GM18499 (cell line): ENCODE data around the gene SDK1.

Experiments used
- ATAC-seq: cut with Tn5 transposase; IDR thresholded peaks from one replicate; pipeline ENCODE4 v1.9.1; 2021; ENCODE audit warnings: moderate number of reproducible peaks; ENCODE audit not compliant: insufficient read depth, unreplicated experiment

The SDK1 gene

DNA sequence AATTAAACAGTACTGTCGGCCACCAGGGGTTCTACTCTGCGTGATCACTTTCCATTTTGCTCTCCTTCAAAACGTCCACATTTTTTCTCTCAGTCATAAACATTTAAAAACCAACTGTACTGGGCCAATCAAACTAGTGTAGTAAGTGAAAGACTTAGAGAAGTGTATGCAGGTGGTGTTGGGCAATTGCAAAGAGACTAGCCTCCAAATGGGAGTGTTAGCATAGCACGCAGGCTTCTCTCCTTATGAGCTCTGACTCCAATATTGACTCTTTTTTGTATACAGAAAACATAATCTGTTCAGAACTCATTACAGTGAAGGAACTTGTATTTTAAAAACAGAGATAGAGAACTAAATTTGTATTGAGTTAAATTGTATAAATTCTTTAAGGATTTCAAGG, 150.6 kb downstream of the SDK1 start:
- ATAC-seq = no peak

DNA sequence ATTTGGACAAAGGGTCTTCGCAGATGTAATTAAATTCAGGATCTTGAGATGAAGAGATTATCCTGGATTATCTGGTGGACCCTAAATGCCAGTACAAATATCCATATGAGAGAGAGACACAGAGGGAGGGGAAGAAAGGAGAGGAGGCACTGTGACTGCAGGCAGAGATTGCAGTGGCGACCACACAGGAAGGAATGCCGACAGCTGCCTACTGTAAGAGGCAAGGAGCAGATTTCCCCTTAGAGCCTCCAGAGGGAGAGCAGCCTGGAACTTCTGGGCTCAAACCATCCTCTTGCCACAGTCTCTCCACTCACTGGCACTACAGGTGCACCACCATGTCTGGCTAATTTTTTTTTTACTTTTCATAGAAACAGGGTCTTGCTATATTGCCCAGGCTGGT, 152.3 kb downstream of the SDK1 start:
- no peak for ATAC-seq

DNA sequence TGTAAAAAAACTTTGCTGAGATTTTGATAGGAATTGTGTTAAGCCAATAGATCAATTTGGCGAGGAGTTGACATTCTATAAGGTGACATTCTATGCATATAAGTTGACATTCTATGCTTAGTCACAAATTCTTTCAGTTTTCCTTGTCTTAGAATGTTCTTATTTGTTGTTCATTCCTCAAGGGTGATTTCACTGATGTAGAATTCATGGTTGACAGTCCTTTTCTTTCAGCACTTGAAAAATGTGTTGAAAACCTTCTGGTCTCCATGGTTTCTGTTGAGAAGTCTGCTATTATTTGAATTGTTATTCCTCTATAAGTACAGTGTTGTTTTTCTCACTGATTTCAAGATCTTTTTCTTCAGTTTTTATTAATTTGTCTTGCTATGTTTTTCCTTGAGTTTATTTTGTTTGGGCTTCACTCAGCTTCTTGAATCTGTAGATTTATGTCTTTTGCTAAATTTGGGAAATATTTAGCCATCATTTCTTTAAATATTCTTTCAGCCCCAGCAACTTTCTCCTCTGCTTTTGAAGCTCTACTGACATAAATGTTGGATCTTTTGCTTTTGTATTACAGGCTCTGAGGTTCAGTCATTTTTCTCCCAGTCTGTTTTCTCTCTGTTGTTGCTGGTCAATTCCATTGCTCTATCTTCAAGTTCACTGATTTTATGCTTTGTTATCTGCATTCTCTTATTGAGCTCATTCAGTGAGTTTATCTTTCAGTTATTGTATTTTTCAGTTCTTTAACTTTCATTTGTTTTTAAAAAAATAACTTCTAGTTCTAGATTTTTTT, 154.9 kb downstream of the SDK1 start:
- no peak for ATAC-seq

DNA sequence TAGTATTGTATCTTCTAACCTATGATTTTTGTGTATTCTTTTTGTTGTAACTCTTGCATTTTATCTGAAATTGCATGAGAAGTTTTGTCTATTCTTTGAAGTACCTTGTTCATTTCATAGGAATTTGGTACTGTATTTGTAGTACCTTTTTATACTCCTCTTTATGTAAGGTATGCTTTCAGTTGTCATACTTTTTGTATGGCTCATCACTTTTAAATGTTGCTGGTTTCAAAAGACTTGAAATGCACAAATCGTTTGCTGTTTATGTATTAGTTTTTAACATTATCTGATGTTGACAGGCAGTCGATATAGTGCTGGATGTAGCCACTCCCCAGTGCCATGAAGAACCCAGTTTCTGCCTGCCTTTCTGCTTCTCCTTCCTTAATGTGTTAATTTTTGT, 158.1 kb downstream of the SDK1 start:
- ATAC-seq = no peak

DNA sequence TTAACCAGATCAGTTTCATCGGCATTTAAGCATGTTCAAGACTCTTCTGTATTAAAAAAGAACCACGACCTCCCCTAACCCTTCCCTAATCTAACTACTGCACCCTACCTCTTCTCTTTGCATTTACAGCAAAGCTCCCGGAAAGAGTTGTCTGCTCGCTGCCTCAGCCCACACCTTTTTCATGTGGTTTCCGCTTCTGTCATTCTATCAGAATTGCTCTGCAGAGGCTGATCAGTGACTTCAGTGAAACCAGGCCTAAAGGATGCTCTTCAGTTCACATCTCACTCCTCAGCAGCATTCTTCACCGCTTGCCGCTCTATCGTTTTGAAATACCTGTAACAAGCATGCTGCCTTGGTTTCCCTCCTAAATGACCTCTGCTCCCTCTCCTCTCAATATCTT, 160.9 kb downstream of the SDK1 start:
- no peak for ATAC-seq

DNA sequence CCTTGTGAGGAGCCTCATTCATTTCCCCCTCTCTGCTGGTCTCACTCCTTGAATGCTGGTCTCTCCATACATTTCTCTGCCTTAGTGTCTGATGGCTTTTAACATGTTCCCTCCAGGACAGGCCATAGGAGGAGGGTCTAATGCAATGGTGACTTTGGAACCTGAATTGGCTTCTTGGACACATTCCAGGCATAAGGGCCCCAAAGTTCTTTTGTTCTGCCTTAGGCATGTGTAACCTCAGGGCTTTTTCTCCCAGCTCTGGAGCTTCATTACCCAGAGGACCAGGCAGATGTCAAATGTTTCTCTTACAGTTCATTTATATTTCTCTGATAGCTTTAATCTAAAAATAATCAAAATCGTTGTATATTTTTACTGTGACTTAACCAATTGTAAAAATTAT, 162.6 kb downstream of the SDK1 start:
- ATAC-seq = no peak

DNA sequence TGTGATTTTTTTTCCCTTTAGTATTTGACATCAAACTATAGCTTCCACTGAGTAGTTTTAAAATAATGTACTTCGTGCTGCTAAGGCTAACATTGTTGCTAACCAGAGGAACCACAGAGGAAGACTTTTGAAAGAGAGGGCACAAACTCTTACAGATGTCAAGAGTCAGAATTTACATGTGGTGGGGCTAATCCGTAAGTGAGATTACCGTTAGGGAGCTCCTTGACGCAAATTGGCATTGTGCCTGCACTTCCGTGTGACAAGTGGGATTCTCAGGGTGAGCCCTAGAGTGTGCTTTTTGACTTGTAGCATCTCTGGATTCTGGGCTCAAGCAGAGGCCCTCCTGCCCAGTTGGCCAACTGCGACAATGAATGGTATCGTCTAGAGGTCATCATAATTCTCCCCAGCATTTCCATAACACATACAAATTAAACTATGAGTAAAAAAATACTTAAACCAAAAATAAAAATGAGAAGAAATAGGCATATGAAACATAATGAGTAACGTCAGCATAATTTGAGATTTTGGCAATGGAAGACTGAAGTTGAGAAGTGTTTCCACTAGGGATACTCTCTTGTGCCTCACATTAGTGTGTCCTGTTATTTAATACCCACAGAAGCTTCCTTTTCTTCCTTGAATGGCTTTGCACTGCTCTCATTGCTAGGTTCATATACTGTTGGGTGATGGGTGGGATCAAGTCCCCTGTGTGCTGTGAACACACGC, 164.0 kb downstream of the SDK1 start:
- no peak for ATAC-seq

DNA sequence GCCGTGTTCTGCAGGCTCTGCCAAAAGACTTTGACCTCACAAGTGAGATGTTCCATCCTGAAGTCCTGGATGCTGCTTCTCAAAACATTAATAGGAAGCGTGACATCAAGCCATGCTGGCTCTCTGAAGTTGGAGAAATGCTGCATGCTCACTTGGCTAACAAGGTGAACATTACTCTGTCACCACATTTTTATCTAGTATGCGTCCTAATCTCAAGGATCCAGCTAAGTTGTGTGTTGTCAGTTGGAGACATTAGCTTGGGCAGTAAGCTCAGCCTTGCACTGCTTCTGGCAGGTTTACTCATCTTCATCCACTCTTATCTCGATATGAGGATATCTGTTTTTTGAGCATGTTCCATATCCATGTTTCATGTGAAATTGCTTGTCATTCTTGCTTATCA, 165.2 kb downstream of the SDK1 start:
- ATAC-seq = no peak

DNA sequence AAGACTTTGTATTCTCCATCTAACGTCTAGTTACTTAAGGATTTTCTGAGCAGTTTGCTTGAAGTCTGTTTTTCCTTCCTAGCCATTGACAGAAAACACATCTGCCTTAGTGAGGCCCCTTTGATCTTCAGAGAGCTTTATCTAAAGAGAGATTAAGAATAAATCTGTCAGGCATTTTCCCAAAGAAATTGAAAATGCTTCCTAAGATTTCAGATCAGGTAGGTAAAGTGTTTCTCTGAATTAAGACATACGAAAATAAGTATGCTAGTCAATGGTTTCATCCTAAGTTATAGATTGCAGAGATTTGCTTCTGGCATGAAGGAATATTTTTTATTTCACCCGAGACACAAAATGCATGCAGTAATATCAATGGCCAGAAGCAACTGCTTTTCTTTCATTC, 168.6 kb downstream of the SDK1 start:
- no peak for ATAC-seq

DNA sequence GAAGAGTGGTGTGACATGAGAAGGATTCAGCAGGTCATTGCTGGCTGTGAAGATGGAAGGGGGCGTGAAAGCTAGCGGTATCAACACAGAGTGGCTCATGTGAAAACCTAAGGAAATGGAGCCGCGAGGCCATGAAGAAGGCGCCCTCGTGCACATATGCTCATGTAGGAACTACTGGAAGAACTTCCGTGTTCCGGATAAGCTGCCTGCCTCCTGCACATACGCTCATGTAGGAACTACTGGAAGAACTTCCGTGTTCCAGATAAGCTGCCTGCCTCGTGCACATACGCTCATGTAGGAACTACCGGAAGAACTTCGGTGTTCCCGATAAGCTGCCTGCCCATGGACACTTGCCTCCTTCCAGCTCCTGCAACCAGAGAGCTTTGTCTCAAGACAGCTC, 179.1 kb downstream of the SDK1 start:
- no peak for ATAC-seq

DNA sequence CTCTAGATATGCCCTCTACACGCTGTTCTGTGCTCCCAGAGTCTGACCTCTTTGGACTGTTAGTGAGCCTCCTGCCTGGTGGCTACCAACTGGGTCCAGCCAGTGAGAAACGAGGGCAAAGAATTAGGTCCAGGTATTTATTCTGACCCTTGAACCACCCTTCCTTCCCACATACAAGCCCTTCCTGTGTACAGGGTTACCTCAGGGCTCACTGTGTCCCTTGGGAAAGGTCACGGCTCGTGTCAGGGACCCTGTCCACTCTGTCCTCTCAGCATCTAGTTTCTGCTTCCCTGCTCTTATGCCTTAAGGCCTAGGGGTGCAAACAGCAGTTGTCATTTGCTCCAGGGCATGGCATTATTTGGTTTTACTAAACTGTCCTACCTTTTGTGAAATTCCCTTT, 180.4 kb downstream of the SDK1 start:
- no peak for ATAC-seq

DNA sequence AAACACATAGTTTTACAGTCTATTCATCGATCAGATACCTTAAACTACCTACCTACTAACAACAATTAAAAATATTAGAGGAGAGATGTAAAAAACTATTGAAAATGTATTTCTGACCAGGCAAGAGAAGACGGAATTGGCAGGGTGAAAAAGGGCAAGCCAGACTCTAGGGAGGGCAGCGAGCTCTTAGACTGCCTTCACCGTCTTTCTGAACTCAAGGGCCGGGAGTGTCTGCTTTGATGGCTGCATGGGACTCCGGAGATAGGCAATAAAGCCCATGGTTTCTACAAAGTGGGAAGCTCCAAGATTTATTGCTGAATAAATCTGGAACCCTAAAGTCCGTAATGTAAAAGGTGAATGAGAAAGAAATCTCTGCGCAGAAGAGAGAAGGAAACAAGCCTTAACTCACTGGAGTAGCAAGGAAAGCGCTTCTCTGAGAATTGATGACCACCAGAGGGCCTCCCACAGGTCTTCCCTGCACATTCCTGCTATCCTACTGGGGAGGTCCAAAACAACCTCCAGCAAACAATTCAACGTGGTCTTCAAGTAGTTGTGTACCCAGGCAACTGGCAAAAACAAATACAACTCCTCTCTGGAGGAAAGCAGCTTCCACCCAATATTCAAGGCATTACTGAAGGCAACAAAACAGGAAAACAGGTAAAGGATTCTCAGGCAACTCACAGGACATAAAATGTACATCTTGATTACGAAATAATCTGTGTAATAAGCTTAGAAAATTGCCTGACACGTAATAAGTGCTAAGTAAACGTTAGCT, 181.3 kb downstream of the SDK1 start:
- ATAC-seq = no peak

DNA sequence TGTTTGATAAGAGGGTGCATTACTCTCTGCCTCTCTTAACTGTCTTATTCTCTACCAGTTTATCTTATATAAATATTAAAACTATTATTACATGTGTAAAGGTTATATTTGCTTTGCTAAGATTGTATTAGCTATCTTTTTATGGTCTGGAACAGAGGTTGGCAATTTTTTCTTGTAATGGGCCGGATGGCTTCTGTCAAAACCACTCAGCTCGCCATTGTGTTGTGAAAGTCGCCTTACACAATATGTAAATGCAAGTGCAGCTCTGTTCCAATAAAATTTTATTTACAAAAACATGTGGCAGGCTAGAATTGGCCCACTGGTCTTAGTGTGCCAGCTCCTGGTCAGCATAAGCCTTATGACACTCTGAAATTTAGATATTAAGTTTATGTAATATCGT, 185.8 kb downstream of the SDK1 start:
- ATAC-seq = no peak

DNA sequence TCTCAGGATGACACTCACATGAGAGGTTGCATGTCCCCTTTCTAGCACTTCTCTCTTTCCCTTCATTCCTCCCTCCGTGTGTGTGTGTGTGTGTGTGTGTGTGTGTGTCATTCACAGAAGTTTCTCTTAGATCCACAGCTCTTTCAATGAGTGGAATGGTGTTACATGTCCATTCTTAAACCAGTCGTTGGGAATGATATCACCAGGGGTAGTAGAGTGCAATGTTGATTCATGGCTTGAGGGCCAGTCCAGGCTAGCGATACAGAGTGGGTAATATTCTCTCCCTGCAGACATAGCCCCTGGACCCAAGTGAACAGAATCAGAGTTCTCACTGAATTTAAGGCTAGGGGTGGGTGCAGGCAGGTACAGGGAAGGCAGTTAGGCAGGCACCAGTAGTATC, 187.8 kb downstream of the SDK1 start:
- no peak for ATAC-seq

DNA sequence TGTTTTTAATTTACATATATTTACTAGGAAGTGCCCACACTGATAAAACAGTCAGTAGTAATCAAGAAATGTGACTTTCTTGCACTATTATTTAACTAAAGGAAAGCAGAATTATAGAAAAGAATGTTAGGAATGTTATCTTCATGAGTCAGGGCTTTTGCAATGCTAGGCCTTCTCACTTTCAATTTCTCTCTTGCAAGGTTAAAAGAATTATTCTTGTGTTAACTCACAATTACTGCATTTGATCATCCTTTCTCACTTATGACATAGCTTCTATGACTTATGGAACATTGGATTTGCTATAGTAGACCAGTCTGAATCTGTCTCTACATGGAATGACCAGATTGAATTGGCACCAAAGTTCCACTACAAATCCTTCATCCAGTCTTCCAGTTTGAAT, 192.4 kb downstream of the SDK1 start:
- ATAC-seq = no peak

DNA sequence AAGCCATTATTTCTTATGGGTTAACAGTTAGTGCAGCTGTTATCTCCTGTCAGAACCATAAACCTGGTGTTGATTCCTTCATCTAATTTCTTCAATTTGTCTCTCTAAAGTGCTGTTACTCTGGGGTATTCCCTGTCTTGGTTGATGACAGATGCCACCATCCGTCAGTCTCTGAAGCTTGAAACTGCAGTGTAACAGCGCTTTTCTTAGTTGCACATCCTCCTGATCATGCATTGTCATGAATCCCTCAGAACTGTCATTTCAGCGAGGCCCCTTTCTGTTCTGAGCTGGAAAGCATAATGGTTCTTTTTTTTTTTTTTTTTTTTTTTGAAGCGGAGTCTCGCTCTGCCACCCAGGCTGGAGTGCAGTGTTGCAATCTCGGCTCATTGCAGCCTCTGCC, 193.9 kb downstream of the SDK1 start:
- ATAC-seq = no peak

DNA sequence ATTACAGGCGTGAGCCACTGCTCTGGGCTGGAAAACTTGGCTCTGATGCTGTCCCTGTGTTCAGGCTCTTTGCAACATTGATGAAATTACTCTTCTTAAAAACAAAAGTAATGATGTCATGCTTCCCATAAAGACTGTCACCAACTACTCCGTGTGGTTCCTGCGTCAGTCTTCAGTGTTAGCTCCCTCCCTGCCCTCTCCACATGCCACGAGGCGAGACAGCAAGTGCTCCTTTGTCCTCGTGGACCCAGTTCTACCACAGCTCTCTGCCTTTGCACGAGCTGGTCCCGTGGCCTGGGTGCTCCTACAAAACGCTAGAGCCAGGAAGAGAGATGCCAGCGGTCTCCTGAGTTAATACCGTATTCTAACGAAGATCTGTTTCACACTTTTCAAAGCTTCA, 194.5 kb downstream of the SDK1 start:
- no peak for ATAC-seq

DNA sequence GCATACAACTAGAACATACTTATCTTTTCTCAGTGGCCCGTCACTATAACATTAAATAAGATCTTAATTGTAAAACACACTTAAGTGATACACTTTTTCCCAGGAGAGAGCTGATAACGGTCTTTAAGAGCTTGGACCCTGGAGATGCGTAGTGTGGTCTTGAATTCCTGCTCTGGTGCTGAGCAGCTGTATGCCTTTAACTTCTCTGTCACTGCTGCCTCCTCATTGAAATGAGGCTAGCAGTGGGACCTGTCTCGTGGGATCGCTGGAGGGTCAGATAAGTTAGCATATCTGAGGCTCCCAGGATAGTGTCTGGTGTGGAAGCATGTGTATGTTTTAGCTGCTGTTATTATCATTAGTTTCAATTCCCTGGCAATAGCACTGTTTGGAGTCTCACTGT, 194.9 kb downstream of the SDK1 start:
- ATAC-seq = no peak

DNA sequence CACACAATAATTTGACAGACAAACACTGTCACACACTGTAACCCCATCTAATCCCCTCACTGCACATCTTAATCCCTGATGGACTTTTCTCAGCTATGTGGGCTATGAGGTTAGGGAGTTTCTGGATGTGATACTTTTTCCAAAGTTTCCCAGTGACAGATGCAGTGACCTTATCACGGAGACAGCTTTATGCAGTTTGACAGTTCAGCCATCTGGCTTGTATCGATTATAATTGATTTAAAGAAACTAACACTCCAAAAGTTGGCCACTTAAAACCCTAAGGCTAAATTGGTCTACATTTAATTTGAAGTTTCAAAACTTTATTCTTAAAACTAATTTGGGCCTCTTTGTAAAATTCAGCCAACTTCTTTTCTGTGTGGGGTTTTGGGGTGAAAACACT, 196.7 kb downstream of the SDK1 start:
- no peak for ATAC-seq

DNA sequence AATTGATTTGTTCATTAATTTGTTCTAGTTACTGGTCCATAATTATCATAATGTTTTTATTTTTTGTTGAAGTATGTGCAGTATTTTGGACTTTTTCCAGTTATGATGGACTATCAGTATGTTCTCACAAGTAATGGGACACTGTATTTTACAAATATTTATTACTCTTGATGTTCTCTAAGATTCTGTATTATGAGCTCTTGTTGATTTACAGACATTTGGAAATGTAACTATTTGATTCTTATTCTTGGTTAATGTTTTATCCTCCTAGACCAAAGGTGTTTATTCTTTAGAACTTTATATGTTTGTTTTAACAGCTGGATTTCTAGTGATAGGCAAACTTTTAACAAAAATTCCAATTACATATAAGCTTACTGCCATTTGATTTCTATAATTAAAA, 200.6 kb downstream of the SDK1 start:
- no peak for ATAC-seq

DNA sequence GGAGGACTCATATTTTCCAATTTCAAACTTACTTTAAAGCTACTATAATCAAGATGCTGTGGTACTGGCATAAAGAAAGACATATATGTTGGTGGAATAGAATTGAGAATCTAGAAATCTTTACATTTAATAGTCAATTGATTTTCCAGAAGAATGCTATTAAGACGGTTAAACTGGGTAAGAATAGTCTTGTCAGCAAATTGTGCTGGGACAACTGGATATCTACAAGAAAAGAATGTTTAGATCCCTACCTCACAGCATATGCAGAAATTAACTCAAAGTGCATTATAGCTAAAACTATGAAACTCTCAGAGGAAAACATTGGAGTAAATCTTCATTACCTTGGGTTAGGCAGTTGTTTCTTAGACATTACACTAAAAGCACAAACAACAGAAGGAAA, 203.3 kb downstream of the SDK1 start:
- ATAC-seq = no peak
